IMR-90 (cell line): ENCODE results near the gene ZBTB38. TPM values are rescaled to one million over a fixed set of nuclear protein-coding genes. Genes with fewer than 3 reads are reported as not detected.

Experiments used
- ATAC-seq: fragments of 200-7000 bp; cut with Tn5 transposase; 2 replicates; pipeline ENCODE4 v1.9.1; 2020; ENCODE audit warnings: low read depth, mild to moderate bottlenecking, moderate library complexity
- Bru-seq: library from RNA; stranded (reverse); fragments of 400-500 nt; gene quantifications from one replicate; lab custom pipeline; 2021; lab: Mats Ljungman, UMichigan
- BruChase-seq, 2 experiments: library from RNA; stranded (reverse); fragments of 400-500 nt; gene quantifications; one replicate each; lab custom pipeline; 2021; lab: Mats Ljungman, UMichigan
- BruUV-seq: library from RNA; stranded (reverse); fragments of 400-500 nt; replicated peaks from 2 replicates; lab custom pipeline; 2021; lab: Mats Ljungman, UMichigan
- CTCF ChIA-PET: fragments of 300-600 bp; formaldehyde crosslinking; extraction: SDS; loops from one replicate; lab custom pipeline; 2021; ENCODE audit warnings: antibody characterized with exemption; lab: Yijun Ruan, JAX
- POLR2A ChIA-PET: fragments of 300-600 bp; sonication (Branson Sonifier 250); formaldehyde crosslinking; loops from one replicate; lab custom pipeline; 2022; ENCODE audit warnings: antibody characterized with exemption; ENCODE audit not compliant: unreplicated experiment; lab: Charles Lee
- DNase-seq: peaks from one replicate; pipeline ENCODE4 v3.0.0; 2013
- H2AFZ ChIP-seq: replicated peaks from 2 replicates; pipeline ENCODE3; 2013; ENCODE audit warnings: low read length, mild to moderate bottlenecking; ENCODE audit not compliant: poor library complexity
- H2AK5ac ChIP-seq: 2 replicates; pipeline ENCODE4 v1.6.1; 2013; ENCODE audit warnings: low read depth, low read length, inconsistent platforms
- H2AK9ac ChIP-seq: replicated peaks from 2 replicates; pipeline ENCODE3; 2013; ENCODE audit warnings: mild to moderate bottlenecking, low read depth, low read length, moderate library complexity; ENCODE audit not compliant: poor library complexity
- H2BK120ac ChIP-seq: 2 replicates; pipeline ENCODE4 v1.6.1; 2013; ENCODE audit warnings: low read depth, low read length, inconsistent platforms
- H2BK15ac ChIP-seq: 3 replicates; pipeline ENCODE4 v1.6.1; 2013; ENCODE audit warnings: low read depth, low read length, inconsistent platforms
- H2BK20ac ChIP-seq: 2 replicates; pipeline ENCODE4 v1.6.1; 2013; ENCODE audit warnings: low read depth, mild to moderate bottlenecking, inconsistent platforms, low read length, moderate library complexity
- H2BK5ac ChIP-seq: 2 replicates; pipeline ENCODE4 v1.6.1; 2013; ENCODE audit warnings: mild to moderate bottlenecking, low read depth, low read length, inconsistent platforms; ENCODE audit not compliant: poor library complexity, severe bottlenecking
- H3K14ac ChIP-seq: replicated peaks from 2 replicates; pipeline ENCODE4 v1.6.1; 2013; ENCODE audit warnings: low read depth, low read length, inconsistent platforms
- H3K18ac ChIP-seq: 2 replicates; pipeline ENCODE4 v1.6.1; 2013; ENCODE audit warnings: low read depth, low read length, control low read depth
- H3K23ac ChIP-seq: 2 replicates; pipeline ENCODE4 v1.6.1; 2013; ENCODE audit warnings: low read depth, low read length, inconsistent platforms
- H3K27ac ChIP-seq: 2 replicates; pipeline ENCODE4 v1.5.1; 2013; ENCODE audit warnings: mild to moderate bottlenecking, control low read depth, low read length; ENCODE audit not compliant: insufficient read depth
- H3K27me3 ChIP-seq: 2 replicates; pipeline ENCODE4 v1.6.1; 2013; ENCODE audit warnings: low read length; ENCODE audit not compliant: control insufficient read depth, insufficient read depth
- H3K36me3 ChIP-seq: 2 replicates; pipeline ENCODE4 v1.6.1; 2013; ENCODE audit warnings: low read length, mixed read lengths; ENCODE audit not compliant: control insufficient read depth, insufficient read depth
- H3K4ac ChIP-seq: 2 replicates; pipeline ENCODE4 v1.6.1; 2013; ENCODE audit warnings: low read depth, low read length, inconsistent platforms
- H3K4me1 ChIP-seq: 2 replicates; pipeline ENCODE4 v1.6.1; 2013; ENCODE audit warnings: low read length, mixed read lengths; ENCODE audit not compliant: control insufficient read depth, insufficient read depth
- H3K4me2 ChIP-seq: 2 replicates; pipeline ENCODE4 v1.6.1; 2013; ENCODE audit warnings: low read depth, mild to moderate bottlenecking, control low read depth, low read length, moderate library complexity
- H3K4me3 ChIP-seq: 2 replicates; pipeline ENCODE4 v1.5.1; 2013; ENCODE audit warnings: low read depth, mild to moderate bottlenecking, control low read depth, low read length, moderate library complexity; ENCODE audit not compliant: insufficient read depth
- H3K56ac ChIP-seq: 2 replicates; pipeline ENCODE4 v1.6.1; 2013; ENCODE audit warnings: low read length, inconsistent platforms; ENCODE audit not compliant: insufficient read depth; ENCODE audit errors: extremely low read depth
- H3K79me1 ChIP-seq, 2 experiments: 2 replicates each; pipeline ENCODE4 v1.6.1; 2013; ENCODE audit warnings: low read length in 2 of 2, inconsistent platforms in 1 of 2, low read depth in 1 of 2
- H3K9ac ChIP-seq: 2 replicates; pipeline ENCODE4 v1.6.1; 2013; ENCODE audit warnings: low read depth, low read length, control low read depth
- H3K9me1 ChIP-seq: 2 replicates; pipeline ENCODE4 v1.6.1; 2013; ENCODE audit warnings: low read length, inconsistent platforms; ENCODE audit not compliant: insufficient read depth
- H3K9me3 ChIP-seq: 2 replicates; pipeline ENCODE4 v1.6.1; 2013; ENCODE audit warnings: low read length; ENCODE audit not compliant: control insufficient read depth, insufficient read depth
- H4K20me1 ChIP-seq: 2 replicates; pipeline ENCODE4 v1.6.1; 2013; ENCODE audit warnings: low read length, inconsistent platforms; ENCODE audit not compliant: insufficient read depth
- H4K5ac ChIP-seq: 2 replicates; pipeline ENCODE4 v1.6.1; 2013; ENCODE audit warnings: mild to moderate bottlenecking, low read depth, low read length, control low read depth
- H4K8ac ChIP-seq, 2 experiments: 2 replicates each; pipeline ENCODE4 v1.6.1; 2013; ENCODE audit warnings: low read depth in 2 of 2, low read length in 2 of 2, control low read depth in 1 of 2, inconsistent platforms in 1 of 2
- H4K91ac ChIP-seq: 2 replicates; pipeline ENCODE4 v1.6.1; 2013; ENCODE audit warnings: low read depth, low read length, inconsistent platforms; ENCODE audit not compliant: insufficient read depth
- CEBPB ChIP-seq: IDR thresholded peaks from 2 replicates; pipeline ENCODE4 v1.6.1; 2012; ENCODE audit warnings: low read depth, low read length, improper control_type of control experiment
- MAZ ChIP-seq: IDR thresholded peaks from 2 replicates; pipeline ENCODE4 v1.6.1; 2012; ENCODE audit warnings: low read depth, mild to moderate bottlenecking, low read length, improper control_type of control experiment, moderate library complexity, borderline replicate concordance
- NFE2L2 ChIP-seq: fragments of 150-350 bp; IDR thresholded peaks from 2 replicates; pipeline ENCODE4 v1.6.1; 2016; ENCODE audit warnings: low read depth, mild to moderate bottlenecking, low read length
- RAD21 ChIP-seq: IDR thresholded peaks from 2 replicates; pipeline ENCODE4 v1.6.1; 2012; ENCODE audit warnings: low read length, improper control_type of control experiment
- SMC3 ChIP-seq: fragments of 150-350 bp; IDR thresholded peaks from 2 replicates; pipeline ENCODE4 v1.6.1; 2016; ENCODE audit warnings: low read depth, mild to moderate bottlenecking, antibody characterized with exemption, low read length, moderate library complexity
- WGBS, 2 experiments: methylation state at CpG; one replicate each; pipeline versions ENCODE4 v1.1.5 to v1.1.7; 2013; ENCODE audit warnings: missing lambda C conversion rate in 2 of 2; ENCODE audit not compliant: insufficient read length in 1 of 2; ENCODE audit errors: extremely low coverage in 2 of 2; 5-methylcytosine and 5-hydroxymethylcytosine counted together
- dilution Hi-C: fragments of 300-500 bp; cut with HindIII; formaldehyde crosslinking; loops from one replicate; pipeline ENCODE4 v1.14.3; 2018; ENCODE audit warnings: low sequenced_read_pairs; ENCODE audit not compliant: unreplicated experiment
- in situ Hi-C: fragments of 300-500 bp; cut with MboI; formaldehyde crosslinking; loops from 3 replicates; pipeline ENCODE4 v1.14.3; 2019; ENCODE audit warnings: low sequenced_read_pairs, inconsistent platforms, mixed read lengths
- intact Hi-C: fragments of 100-400 bp; cut with micrococcal nuclease; formaldehyde crosslinking; loops from 2 replicates; pipeline ENCODE4 v1.10.0; 2022
- long read RNA-seq: library from polyadenylated mRNA; unstranded; transcript quantifications from one replicate; pipeline ENCODE4 v2.0.0, GENCODE V29; 2021; ENCODE audit not compliant: unreplicated experiment
- polyA plus RNA-seq, 3 experiments: library from polyadenylated mRNA; depleted of rRNA; stranded (reverse); fragments of >200 nt; gene quantifications; 2 replicates each; pipeline ENCODE4 v1.2.3, GENCODE V29; 2012; ENCODE audit warnings: low replicate concordance in 1 of 3
- total RNA-seq: library from RNA; depleted of rRNA; stranded (reverse); fragments of >200 nt; gene quantifications from 2 replicates; pipeline ENCODE4 v1.2.3, GENCODE V29; 2012; rRNA removed
- TF ChIP-seq, protein P1 (sequence below): fragments of 150-350 bp; IDR thresholded peaks from 2 replicates; pipeline ENCODE4 v1.6.1; 2016; ENCODE audit warnings: low read depth, mild to moderate bottlenecking, low read length, moderate library complexity, borderline replicate concordance

ZBTB38 gene, protein sequence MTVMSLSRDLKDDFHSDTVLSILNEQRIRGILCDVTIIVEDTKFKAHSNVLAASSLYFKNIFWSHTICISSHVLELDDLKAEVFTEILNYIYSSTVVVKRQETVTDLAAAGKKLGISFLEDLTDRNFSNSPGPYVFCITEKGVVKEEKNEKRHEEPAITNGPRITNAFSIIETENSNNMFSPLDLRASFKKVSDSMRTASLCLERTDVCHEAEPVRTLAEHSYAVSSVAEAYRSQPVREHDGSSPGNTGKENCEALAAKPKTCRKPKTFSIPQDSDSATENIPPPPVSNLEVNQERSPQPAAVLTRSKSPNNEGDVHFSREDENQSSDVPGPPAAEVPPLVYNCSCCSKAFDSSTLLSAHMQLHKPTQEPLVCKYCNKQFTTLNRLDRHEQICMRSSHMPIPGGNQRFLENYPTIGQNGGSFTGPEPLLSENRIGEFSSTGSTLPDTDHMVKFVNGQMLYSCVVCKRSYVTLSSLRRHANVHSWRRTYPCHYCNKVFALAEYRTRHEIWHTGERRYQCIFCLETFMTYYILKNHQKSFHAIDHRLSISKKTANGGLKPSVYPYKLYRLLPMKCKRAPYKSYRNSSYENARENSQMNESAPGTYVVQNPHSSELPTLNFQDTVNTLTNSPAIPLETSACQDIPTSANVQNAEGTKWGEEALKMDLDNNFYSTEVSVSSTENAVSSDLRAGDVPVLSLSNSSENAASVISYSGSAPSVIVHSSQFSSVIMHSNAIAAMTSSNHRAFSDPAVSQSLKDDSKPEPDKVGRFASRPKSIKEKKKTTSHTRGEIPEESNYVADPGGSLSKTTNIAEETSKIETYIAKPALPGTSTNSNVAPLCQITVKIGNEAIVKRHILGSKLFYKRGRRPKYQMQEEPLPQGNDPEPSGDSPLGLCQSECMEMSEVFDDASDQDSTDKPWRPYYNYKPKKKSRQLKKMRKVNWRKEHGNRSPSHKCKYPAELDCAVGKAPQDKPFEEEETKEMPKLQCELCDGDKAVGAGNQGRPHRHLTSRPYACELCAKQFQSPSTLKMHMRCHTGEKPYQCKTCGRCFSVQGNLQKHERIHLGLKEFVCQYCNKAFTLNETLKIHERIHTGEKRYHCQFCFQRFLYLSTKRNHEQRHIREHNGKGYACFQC (N-terminal part only)
- total RNA-seq (230 and 274 TPM in 2 replicates), polyA plus RNA-seq (2012; rRNA removed) (44.9 and 45.1 TPM in 2 replicates), Bru-seq, nascent RNA (percentile 96 among the genes with signal in this experiment), BruChase-seq, experiment 1, labeled RNA remaining after a 6-hour chase (percentile 92 among the genes with signal in this experiment), BruChase-seq, experiment 2, labeled RNA remaining after a 2-hour chase (percentile 97 among the genes with signal in this experiment)
- 15.3 and 16.3 TPM in 2 replicates for polyA plus RNA-seq (2012; cell fraction: cytosol; rRNA removed)
- polyA plus RNA-seq (2012; cell fraction: nucleus; rRNA removed; ENCODE audit: low replicate concordance) = 12.9 and 53.4 TPM in 2 replicates
- long read RNA-seq, transcript ZBTB38-211 (3 exons, 644 nt) = minor isoform, 6 of 65 reads
- long read RNA-seq, transcript ZBTB38-201 (1 exons, 3,588 nt) = major isoform, 20 of 65 reads
- long read RNA-seq, partial matches to known transcripts = 6 of 65 reads
- long read RNA-seq, other reads (novel, unspliced or antisense) = 33 of 65 reads

GRCh38 chr3:141368062-141368924 lies at the start of gene ZBTB38:
Gene ZBTB38 (plus strand): TSS chr3:141368504. CDS start chr3:141442389, 73,885 bp downstream.
- TSS peak; percentile 60 for BruUV-seq
- intact Hi-C loops = loop anchor here (2.0 kb wide), 1 partner anchor 17 kb away; no protein-coding TSS in a partner anchor
- TF ChIP-seq SMC3 (0 out of 2 replicates have a peak, but pooled peaks have one; percentile 8), CEBPB (no peak), RAD21 (no peak; the same call in 1 of the 2 replicates), NFE2L2 (peak; percentile 50; the same call in 1 of the 2 replicates), MAZ (peak; percentile 60)
- TF ChIP-seq, protein P1, sequence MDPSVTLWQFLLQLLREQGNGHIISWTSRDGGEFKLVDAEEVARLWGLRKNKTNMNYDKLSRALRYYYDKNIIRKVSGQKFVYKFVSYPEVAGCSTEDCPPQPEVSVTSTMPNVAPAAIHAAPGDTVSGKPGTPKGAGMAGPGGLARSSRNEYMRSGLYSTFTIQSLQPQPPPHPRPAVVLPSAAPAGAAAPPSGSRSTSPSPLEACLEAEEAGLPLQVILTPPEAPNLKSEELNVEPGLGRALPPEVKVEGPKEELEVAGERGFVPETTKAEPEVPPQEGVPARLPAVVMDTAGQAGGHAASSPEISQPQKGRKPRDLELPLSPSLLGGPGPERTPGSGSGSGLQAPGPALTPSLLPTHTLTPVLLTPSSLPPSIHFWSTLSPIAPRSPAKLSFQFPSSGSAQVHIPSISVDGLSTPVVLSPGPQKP = no peak

More at GRCh38 chr3:141368062-141368924, at the start of gene ZBTB38:
- Histone ChIP-seq H3K23ac (peak within 1 kb of the TSS; percentile 100), H3K4me1 (peaks cover 21% of the 10 kb centered on the region), H3K36me3 (peaks cover 7% of the 10 kb centered on the region; the same call in 1 of the 2 replicates), H3K4ac (peak within 1 kb of the TSS; percentile 100), H3K56ac (peak within 1 kb of the TSS; percentile 99), H2AFZ (peak within 1 kb of the TSS; percentile 84), H3K9me1 (peaks cover 10% of the 10 kb centered on the region; the same call in 1 of the 2 replicates), H3K9ac (peak within 1 kb of the TSS; percentile 92), H3K27ac (peak within 1 kb of the TSS; percentile 99), H4K5ac (peak within 1 kb of the TSS; percentile 100), H3K14ac (peak within 1 kb of the TSS; percentile 100), H2BK120ac (peak within 1 kb of the TSS; percentile 99), H3K27me3 (no peaks in the 10 kb centered on the region), H3K79me1 (peaks cover 24 to 44% of the 10 kb centered on the region in 2 experiments), H4K91ac (peak within 1 kb of the TSS; percentile 100), H3K18ac (peak within 1 kb of the TSS; percentile 100), H2BK5ac (peak within 1 kb of the TSS; percentile 100), H3K9me3 (no peaks in the 10 kb centered on the region), H3K4me2 (peak within 1 kb of the TSS; percentile 95), H4K20me1 (no peaks in the 10 kb centered on the region), H2BK20ac (peak within 1 kb of the TSS; percentile 100), H4K8ac (peak within 1 kb of the TSS; percentile 80 to 98), H2AK5ac (peak within 1 kb of the TSS; percentile 100), H2AK9ac (peak within 1 kb of the TSS; percentile 100), H3K4me3 (peak within 1 kb of the TSS; percentile 45; the same call in 1 of the 2 replicates), H2BK15ac (peak within 1 kb of the TSS; percentile 100)
- dilution Hi-C loops = no loop called here
- ATAC-seq (peak; percentile 71), DNase-seq (peak; percentile 97)
- ChIA-PET POLR2A (interaction anchor here (0.8 to 1.1 kb wide), 3 partner anchors 13 to 30 kb away, joined by 3 read pairs; no protein-coding TSS in a partner anchor), CTCF (interaction anchor here (0.7 to 1.0 kb wide), 3 partner anchors 74 to 86 kb away, joined by 3 to 4 read pairs (median 3); no protein-coding TSS in a partner anchor)
- WGBS, 2 experiments = no CpG with 5 or more reads among the region's 26 CpGs
- in situ Hi-C loops = no loop called here
